Myocyte (in vitro differentiated cells): ENCODE data around the gene NLGN4Y. TPM values are rescaled to one million over a fixed set of nuclear protein-coding genes. Genes with fewer than 3 reads are reported as not detected.
A peak's percentile ranks its signal among the peaks of the same experiment; 100 is the strongest.

Source experiments
- DNase-seq: peaks from one replicate; pipeline ENCODE4 v3.0.0-alpha.2; 2012; ENCODE audit warnings: low read depth
- total RNA-seq: library from RNA; depleted of rRNA; stranded (reverse); fragments of >200 nt; gene quantifications from 2 replicates; pipeline ENCODE4 v1.2.3, GENCODE V29; 2014

The NLGN4Y gene
- total RNA-seq, 1 donor from 2014 or later: 1.7 TPM

- peak; percentile 20 for DNase-seq
Measured at GRCh38 chrY:14644157-14644952, 120.0 kb downstream of the NLGN4Y start.

GRCh38 chrY:14679181-14679580 is 154.9 kb downstream of the NLGN4Y start:
- no peak for DNase-seq

GRCh38 chrY:14694543-14694942 is 170.2 kb downstream of the NLGN4Y start:
- no peak for DNase-seq

GRCh38 chrY:14708158-14708557 is 183.8 kb downstream of the NLGN4Y start:
- no peak for DNase-seq

GRCh38 chrY:14741596-14741995 is 217.3 kb downstream of the NLGN4Y start:
- DNase-seq: peak; percentile 7

DNA sequence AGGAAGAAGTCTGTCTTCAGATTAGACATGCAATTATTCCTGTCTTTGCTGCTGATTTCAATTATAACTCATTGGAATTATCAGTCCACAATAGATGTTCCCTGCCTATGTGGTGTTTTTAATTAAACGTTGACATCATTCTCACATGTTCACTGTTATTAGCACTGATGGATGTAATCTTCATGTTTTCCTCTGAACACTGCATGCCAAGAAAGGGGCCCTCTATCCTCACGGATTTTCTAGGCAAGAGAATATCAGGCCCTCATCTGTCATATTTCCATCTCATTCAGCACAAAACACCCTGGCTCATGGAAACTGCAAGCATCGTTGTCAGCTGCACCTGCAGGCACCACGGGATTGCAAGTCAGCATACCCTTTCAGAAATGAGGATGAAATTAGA is 224.0 kb downstream of the NLGN4Y start:
- no peak for DNase-seq

- no peak for DNase-seq
Measured at GRCh38 chrY:14755571-14755970, 231.2 kb downstream of the NLGN4Y start.

GRCh38 chrY:14762903-14763302 is 238.6 kb downstream of the NLGN4Y start:
- DNase-seq: no peak

- no peak for DNase-seq
Measured at GRCh38 chrY:14763600-14763999, 239.3 kb downstream of the NLGN4Y start.

GRCh38 chrY:14778208-14778607 is 253.9 kb downstream of the NLGN4Y start:
- no peak for DNase-seq

- no peak for DNase-seq
Measured at GRCh38 chrY:14793104-14793503, 268.8 kb downstream of the NLGN4Y start.

GRCh38 chrY:14793674-14794073 is 269.3 kb downstream of the NLGN4Y start:
- DNase-seq: no peak

DNA sequence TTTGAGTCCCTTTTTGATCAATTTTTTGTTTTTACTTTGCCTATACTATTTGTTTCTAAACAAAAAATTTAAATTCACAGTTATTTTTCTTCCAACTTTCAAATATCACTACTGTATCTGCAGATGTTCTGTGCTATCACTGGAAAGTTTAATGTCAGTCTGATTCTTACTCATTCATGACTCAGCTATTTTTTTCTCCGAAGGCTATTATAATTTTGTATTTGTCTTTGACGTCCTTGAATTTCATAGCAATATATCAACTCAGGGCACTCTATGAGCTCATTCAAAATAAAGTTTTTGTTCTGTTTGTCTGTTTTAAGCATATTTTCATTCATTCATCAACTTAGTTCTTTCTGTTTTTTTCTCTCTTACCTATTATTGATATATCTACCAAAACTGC is 273.7 kb downstream of the NLGN4Y start:
- peak; percentile 15 for DNase-seq

GRCh38 chrY:14801096-14801495 is 276.8 kb downstream of the NLGN4Y start:
- no peak for DNase-seq

DNA sequence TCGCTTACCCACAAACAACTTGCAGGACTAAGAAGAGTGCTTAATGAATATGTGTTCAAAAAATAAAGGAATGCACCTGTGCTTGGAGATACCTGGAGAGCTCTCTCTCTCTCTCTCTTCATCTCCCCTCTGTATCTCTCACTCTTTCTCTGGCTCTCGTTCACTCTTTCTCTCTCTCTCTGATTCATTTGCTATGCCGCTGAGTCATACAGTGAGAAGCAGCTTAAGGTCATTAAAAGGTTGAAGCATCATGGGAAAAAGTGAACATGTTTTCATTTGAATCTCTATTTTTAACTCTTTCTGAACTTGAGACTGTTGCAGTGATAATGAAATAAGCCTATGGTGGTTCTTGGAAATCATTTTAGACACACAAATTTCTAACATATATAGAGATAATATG is 277.8 kb downstream of the NLGN4Y start:
- DNase-seq: peak; percentile 38

DNA sequence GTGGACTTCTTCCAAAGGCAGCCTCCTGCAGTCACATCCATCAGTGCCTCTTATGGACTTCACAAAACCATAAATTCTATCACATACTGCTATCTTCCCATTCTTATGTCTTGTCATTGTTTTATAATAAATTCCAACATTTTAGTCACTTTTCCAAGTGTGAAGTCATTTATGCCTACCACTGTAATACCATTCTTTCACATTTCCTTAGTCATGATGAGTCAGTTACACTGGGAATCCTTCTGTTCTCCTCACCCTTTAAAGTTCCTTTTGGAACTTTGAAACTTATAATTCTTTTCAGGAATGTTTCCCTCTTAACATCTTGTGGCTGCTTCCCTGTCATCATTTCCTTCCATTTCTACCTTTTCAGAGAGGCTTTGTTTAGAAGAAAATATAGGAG is 279.7 kb downstream of the NLGN4Y start:
- peak; percentile 24 for DNase-seq

GRCh38 chrY:14818452-14818851 is 294.1 kb downstream of the NLGN4Y start:
- no peak for DNase-seq

GRCh38 chrY:14822201-14822600 is 297.9 kb downstream of the NLGN4Y start:
- DNase-seq: peak; percentile 18

- DNase-seq: peak; percentile 11
Measured at GRCh38 chrY:14822906-14823305, 298.6 kb downstream of the NLGN4Y start.

- no peak for DNase-seq
Measured at GRCh38 chrY:14824583-14824982, 300.3 kb downstream of the NLGN4Y start.

DNA sequence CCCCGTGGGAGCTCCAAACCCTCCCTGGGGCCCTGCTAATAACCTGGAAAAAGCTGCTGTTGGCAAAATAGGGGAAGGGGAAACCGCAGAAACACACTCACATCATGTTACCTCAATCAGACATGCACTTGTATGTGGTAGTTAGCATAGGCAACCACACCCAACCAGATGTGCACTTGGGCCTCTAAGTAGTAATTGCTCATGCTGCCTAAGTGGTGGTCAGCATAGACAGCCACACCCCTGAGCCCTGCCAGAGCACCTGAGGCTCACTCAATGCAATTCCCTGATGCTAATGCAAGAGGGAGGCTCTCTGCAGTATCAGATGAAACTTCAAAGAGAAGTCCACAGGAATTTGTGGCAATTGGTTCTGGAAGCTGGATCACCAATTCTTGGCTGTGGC is 301.4 kb downstream of the NLGN4Y start:
- DNase-seq: no peak

DNA sequence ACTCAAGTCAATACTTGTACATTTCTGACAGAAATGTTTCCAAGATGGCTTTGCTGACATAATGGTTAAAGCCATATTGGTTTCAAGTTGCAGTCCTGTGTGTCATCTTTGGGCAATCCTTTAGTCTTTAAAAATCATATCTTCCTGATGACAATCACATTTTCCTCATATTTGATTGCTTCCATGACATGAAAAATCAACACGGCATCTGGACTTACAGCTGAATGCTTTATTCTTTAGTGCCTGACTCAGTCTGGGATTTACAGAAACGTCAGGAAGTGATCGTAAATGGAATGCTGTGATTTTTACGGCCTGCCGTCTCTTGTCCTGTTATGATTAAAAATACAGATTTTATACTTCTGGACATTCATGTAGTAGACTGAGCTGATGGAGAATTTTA is 304.2 kb downstream of the NLGN4Y start:
- DNase-seq: peak; percentile 23

DNA sequence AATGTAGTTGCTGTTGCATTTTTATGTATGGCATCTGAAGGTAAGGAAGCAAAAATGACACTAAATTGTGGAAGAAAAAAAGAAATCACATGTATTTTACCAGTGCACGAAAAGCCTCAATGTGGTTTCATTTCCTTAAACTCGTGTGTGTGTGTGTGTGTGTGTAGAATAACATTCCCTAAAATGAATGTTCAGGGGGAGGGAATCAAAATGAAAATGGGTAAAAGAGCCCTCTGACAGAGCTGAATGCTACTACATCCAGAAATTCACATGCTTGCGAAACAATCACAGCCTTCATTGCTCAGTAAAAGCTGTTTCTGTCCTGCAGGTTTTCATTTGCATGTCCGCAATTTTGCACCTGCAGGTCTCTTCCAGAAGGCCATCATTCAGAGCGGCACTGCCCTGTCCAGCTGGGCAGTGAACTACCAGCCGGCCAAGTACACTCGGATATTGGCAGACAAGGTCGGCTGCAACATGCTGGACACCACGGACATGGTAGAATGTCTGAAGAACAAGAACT is 305.1 kb downstream of the NLGN4Y start:
- DNase-seq: peak; percentile 3
